GM12873 (cell line): Measurements from ENCODE around the gene SLC38A8.

Experiments used
- TF ChIP-seq, protein P1 (sequence below): IDR thresholded peaks from 2 replicates; pipeline ENCODE4 v1.5.1; 2012; ENCODE audit warnings: low read depth, mild to moderate bottlenecking, moderate library complexity, low read length, control low read depth; ENCODE audit not compliant: insufficient read depth; ENCODE audit errors: missing control alignments

SLC38A8 gene

DNA sequence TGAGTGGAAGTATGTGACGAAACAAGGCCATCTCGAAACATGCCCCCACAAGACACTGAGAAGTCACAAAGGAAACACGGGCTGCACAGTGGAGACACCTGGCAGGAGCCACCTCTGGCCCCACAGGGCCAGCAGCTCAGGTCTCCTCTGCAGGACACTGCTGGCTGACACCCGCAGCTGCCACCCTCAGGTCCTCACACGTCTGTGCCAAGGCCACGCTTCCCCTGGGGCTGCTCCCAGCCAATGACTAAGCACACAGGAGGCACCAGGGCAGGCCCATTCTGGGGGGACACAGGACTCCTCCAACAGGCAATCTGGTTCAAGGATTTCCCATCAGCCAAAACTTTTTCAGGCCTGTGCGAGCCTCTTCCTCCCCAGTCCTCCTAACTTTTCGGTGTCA lies 37.8 kb upstream of the SLC38A8 start:
- TF ChIP-seq, protein P1, sequence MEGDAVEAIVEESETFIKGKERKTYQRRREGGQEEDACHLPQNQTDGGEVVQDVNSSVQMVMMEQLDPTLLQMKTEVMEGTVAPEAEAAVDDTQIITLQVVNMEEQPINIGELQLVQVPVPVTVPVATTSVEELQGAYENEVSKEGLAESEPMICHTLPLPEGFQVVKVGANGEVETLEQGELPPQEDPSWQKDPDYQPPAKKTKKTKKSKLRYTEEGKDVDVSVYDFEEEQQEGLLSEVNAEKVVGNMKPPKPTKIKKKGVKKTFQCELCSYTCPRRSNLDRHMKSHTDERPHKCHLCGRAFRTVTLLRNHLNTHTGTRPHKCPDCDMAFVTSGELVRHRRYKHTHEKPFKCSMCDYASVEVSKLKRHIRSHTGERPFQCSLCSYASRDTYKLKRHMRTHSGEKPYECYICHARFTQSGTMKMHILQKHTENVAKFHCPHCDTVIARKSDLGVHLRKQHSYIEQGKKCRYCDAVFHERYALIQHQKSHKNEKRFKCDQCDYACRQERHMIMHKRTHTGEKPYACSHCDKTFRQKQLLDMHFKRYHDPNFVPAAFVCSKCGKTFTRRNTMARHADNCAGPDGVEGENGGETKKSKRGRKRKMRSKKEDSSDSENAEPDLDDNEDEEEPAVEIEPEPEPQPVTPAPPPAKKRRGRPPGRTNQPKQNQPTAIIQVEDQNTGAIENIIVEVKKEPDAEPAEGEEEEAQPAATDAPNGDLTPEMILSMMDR = no peak

DNA sequence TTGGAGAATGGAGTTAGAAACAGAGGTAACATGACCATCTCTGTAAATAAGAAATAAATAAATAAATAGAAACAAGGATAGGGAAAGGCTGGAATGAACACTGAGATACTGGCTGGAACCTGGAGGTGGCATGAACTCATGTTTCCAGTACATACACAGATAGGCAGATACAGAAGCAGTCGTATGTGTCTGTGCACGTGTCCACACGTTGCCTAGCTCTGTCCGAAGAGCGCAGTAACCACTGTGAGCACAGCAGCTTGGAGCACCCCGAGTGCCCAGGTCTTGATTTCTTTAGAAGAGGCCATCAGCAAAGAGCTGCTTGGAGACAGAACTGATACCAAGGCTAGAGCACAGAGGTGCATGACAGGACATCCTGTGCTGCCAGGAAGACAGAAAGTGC lies 37.1 kb upstream of the SLC38A8 start:
- TF ChIP-seq, protein P1 = no peak

GRCh38 chr16:84075376-84075775 lies 32.8 kb upstream of the SLC38A8 start:
- TF ChIP-seq, protein P1 = no peak

DNA sequence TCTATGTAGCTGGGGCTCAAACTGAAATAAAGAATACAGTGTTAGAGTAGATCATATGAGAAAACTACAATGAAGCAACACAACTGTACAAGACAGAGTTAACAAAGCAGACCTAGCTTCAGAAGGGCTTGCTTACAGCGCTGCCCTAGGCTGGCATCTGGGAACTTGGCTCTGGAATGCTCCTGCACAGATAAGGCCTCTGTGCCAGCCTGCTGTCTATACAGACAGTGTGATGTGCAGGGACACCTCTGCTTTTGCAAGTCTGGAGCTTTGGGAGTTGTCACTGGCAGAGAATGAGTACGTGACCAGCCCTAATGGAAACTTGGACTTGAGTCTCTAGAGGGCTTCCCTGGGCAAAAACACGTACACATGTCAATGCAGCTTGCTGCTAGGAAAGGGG lies 32.1 kb upstream of the SLC38A8 start:
- TF ChIP-seq, protein P1 = no peak

DNA sequence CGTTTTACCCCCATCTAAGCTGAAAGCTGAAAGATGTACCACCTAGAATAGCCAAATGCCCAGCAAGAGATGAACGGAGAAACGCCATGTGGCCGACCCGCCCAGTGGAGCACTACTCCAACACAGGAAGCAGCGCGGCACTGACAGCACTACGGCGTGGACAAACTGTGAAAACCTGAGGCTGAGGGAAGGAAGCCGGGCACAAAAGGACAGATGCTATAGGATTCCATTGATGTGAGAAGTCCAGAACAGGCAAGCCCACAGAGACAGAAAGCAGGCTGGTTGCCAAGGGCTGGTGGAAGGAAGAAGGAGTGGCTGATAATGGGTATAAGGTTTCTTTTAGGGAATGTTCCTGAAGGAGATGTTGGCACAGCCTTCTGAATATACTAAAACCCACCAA lies 29.4 kb upstream of the SLC38A8 start:
- TF ChIP-seq, protein P1 = no peak

DNA sequence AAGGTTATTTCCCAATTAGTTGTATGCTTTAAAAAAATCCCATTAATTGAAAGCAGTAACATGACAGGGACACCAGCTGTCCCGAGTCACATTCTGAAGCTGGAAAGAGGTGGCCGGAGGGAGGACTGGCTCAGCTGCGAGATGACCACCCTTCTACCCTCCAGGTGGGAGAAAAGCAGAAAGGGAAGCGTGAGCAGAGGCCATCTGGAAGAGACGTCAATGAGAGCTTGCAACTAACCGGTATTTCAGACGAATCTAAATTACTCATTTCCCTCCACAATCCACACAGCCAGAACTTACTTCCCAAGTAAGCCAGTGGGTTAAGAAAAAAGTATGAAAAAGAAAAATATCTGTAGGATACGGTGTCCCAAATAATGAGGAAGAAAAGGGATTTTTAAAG lies 28.5 kb upstream of the SLC38A8 start:
- TF ChIP-seq, protein P1 = no peak

DNA sequence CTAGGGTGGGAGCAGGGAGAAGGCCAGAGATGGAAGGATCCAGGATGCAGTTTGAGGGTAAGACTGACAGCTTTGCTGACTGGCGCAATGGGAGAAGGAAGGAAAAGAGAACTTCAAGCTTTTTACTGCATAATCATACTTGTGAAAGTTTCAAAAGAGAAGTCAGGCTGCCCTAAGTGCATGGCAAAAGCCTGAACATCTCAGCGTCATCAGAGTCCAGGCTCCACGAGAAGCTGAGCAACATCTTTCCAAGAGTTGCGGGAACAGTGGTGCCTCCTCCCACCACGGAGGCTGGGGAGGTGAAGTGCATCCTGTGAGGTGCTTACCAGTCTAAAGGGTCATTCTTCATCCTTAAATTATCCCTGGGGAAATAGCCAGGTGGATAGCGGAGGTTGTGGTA lies 26.9 kb upstream of the SLC38A8 start:
- TF ChIP-seq, protein P1 = no peak

- TF ChIP-seq, protein P1 = no peak
Measured at GRCh38 chr16:84068783-84069462, 26.3 kb upstream of the SLC38A8 start.
